ENCODE measurements around the gene RAPGEF6. TPM values are rescaled to one million over a fixed set of nuclear protein-coding genes. Genes with fewer than 3 reads are reported as not detected.
"Not testable (repeated sequence)": the region's sequence is repeated elsewhere in the genome, so short reads cannot be mapped to it uniquely, and the experiment has no call there.

RAPGEF6 gene
- total RNA-seq, 1 experiment from 2014 or later, result 26.1 TPM

DNA sequence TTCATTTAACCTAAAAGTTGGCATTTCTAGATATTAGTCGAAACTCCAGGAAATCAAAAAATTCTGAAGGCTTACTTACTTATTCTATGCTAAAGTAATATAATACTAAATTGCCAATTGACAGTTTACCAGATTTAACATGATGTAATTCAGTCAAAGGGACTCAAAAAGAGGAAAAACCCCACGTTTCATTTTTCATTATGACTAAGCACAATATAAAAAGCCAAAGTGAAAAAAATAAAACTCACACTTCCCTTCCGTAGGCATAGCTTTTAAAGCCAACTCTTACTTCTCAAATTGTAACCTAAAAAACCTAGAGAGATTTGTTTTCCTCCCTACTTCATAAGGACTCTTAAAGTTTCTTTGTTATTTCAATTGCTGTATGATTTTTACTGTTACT is 146.6 kb downstream of the RAPGEF6 start:
- intact Hi-C loops (cut with micrococcal nuclease; ENCODE audit: unreplicated experiment), result no loop called here
- Histone ChIP-seq H3K9me3 (ENCODE audit: low read depth, low read length, poor library complexity, severe bottlenecking) (no peaks in the 10 kb centered on the region), H3K27me3 (replicated peaks; ENCODE audit: insufficient read depth, low read depth, low read length, poor library complexity) (no peaks in the 10 kb centered on the region), H3K4me3 (ENCODE audit: low read depth, low read length, poor library complexity, severe bottlenecking) (no peak overlapping the region), H3K36me3 (ENCODE audit: insufficient read depth, low read length, poor library complexity, severe bottlenecking) (peaks cover 17% of the 10 kb centered on the region), H3K27ac (ENCODE audit: low read depth, low read length, poor library complexity, severe bottlenecking) (no peak overlapping the region), H3K4me1 (ENCODE audit: insufficient read depth, low read length, poor library complexity, severe bottlenecking) (no peaks in the 10 kb centered on the region)
- ChIA-PET POLR2A (ENCODE audit: low non-redundant PET) (no interaction called here), CTCF (no interaction called here)
- TF ChIP-seq, protein P1, sequence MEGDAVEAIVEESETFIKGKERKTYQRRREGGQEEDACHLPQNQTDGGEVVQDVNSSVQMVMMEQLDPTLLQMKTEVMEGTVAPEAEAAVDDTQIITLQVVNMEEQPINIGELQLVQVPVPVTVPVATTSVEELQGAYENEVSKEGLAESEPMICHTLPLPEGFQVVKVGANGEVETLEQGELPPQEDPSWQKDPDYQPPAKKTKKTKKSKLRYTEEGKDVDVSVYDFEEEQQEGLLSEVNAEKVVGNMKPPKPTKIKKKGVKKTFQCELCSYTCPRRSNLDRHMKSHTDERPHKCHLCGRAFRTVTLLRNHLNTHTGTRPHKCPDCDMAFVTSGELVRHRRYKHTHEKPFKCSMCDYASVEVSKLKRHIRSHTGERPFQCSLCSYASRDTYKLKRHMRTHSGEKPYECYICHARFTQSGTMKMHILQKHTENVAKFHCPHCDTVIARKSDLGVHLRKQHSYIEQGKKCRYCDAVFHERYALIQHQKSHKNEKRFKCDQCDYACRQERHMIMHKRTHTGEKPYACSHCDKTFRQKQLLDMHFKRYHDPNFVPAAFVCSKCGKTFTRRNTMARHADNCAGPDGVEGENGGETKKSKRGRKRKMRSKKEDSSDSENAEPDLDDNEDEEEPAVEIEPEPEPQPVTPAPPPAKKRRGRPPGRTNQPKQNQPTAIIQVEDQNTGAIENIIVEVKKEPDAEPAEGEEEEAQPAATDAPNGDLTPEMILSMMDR (conservative IDR thresholded peaks at IDR 0.05; ENCODE audit: low read depth, low read length), result no peak
- no peak for TF ChIP-seq EZH2 (IDR thresholded peaks at IDR 0.05; ENCODE audit: borderline replicate concordance, low read depth, low read length, poor library complexity, severe bottlenecking)
- DNase-seq (ENCODE audit: low spot score), result no peak
- BruUV-seq (replicated peaks), result no TSS peak

DNA sequence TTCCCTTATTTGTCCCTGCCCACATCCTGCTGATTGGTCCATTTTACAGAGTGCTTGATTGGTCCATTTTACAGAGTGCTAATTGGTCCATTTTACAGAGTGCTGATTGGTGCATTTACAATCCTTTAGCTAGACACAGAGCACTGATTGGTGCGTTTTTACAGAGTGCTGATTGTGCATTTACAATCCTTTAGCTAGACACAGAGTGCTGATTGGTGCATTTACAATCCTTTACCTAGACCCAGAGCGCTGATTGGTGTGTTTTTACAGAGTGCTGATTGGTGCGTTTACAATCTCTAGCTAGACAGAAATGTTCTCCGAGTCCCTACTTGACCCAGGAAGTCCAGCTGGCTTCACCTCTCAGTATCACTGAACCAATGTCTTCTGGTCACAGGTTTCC is 147.7 kb downstream of the RAPGEF6 start:
- H3K27me3 ChIP-seq (replicated peaks; ENCODE audit: insufficient read depth, low read depth, low read length, poor library complexity); H3K9me3 ChIP-seq (ENCODE audit: low read depth, low read length, poor library complexity, severe bottlenecking); POLR2A ChIA-PET (ENCODE audit: low non-redundant PET); H3K4me3 ChIP-seq (ENCODE audit: low read depth, low read length, poor library complexity, severe bottlenecking); DNase-seq (ENCODE audit: low spot score); BruUV-seq (replicated peaks); intact Hi-C loops (cut with micrococcal nuclease; ENCODE audit: unreplicated experiment); H3K4me1 ChIP-seq (ENCODE audit: insufficient read depth, low read length, poor library complexity, severe bottlenecking); CTCF ChIA-PET; H3K27ac ChIP-seq (ENCODE audit: low read depth, low read length, poor library complexity, severe bottlenecking): not testable (repeated sequence)
- peaks cover 14% of the 10 kb centered on the region for H3K36me3 ChIP-seq (ENCODE audit: insufficient read depth, low read length, poor library complexity, severe bottlenecking)

DNA sequence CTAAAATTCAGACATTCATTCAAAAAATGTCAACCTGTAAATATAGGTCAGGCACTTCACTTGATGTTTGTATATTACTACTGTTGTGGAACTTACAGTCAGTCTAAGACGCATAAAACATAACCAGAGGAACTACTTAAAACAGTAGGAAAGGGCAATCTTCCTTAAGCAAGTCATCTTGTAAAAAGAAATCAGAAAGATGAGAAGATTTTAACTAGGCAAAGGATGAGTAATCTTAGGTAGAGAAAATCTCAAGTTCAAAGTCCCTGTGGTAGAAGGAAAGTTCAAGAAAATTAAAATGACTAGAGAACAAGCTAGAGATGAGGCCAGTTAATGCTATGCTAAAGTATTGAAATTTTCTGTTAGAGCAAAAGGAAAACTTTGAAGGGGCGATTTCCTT is 152.4 kb downstream of the RAPGEF6 start:
- ChIA-PET POLR2A (ENCODE audit: low non-redundant PET) (no interaction called here), CTCF (no interaction called here)
- no peaks in the 10 kb centered on the region for H3K27me3 ChIP-seq (replicated peaks; ENCODE audit: insufficient read depth, low read depth, low read length, poor library complexity)
- H3K4me1 ChIP-seq (ENCODE audit: insufficient read depth, low read length, poor library complexity, severe bottlenecking), result peaks cover 5% of the 10 kb centered on the region
- no peak overlapping the region for H3K27ac ChIP-seq (ENCODE audit: low read depth, low read length, poor library complexity, severe bottlenecking)
- TF ChIP-seq, protein P1 (conservative IDR thresholded peaks at IDR 0.05; ENCODE audit: low read depth, low read length), result no peak
- TF ChIP-seq EZH2 (IDR thresholded peaks at IDR 0.05; ENCODE audit: borderline replicate concordance, low read depth, low read length, poor library complexity, severe bottlenecking), result no peak
- no peak for DNase-seq (ENCODE audit: low spot score)
- no TSS peak for BruUV-seq (replicated peaks)
- intact Hi-C loops (cut with micrococcal nuclease; ENCODE audit: unreplicated experiment), result no loop called here
- H3K4me3 ChIP-seq (ENCODE audit: low read depth, low read length, poor library complexity, severe bottlenecking), result no peak overlapping the region
- H3K36me3 ChIP-seq (ENCODE audit: insufficient read depth, low read length, poor library complexity, severe bottlenecking), result peaks cover 9% of the 10 kb centered on the region
- no peaks in the 10 kb centered on the region for H3K9me3 ChIP-seq (ENCODE audit: low read depth, low read length, poor library complexity, severe bottlenecking)

DNA sequence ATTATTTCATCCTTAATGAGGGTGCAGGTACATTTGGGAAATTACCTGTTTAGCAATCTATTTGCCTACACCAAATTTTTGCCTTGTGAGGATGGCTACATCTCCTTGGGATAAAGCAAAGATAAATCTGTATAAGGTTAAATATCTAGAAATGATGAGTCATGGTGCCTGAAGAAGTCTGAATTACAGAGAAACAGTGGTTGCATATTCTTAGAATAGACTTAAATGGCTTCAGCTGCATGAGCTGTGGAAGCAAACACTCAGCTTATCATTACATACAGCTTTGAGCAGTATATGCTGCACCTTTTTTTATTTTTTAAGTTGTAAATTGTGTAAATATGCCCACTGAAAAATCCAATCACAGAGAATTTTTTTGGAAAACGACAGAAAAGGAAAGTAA is 153.5 kb downstream of the RAPGEF6 start:
- ChIA-PET CTCF (no interaction called here), POLR2A (ENCODE audit: low non-redundant PET) (no interaction called here)
- no peak for DNase-seq (ENCODE audit: low spot score)
- H3K4me1 ChIP-seq (ENCODE audit: insufficient read depth, low read length, poor library complexity, severe bottlenecking), result peaks cover 5% of the 10 kb centered on the region
- intact Hi-C loops (cut with micrococcal nuclease; ENCODE audit: unreplicated experiment), result no loop called here
- H3K27me3 ChIP-seq (replicated peaks; ENCODE audit: insufficient read depth, low read depth, low read length, poor library complexity), result no peaks in the 10 kb centered on the region
- no peak overlapping the region for H3K4me3 ChIP-seq (ENCODE audit: low read depth, low read length, poor library complexity, severe bottlenecking)
- TF ChIP-seq, protein P1 (conservative IDR thresholded peaks at IDR 0.05; ENCODE audit: low read depth, low read length), result no peak
- TF ChIP-seq EZH2 (IDR thresholded peaks at IDR 0.05; ENCODE audit: borderline replicate concordance, low read depth, low read length, poor library complexity, severe bottlenecking), result no peak
- H3K36me3 ChIP-seq (ENCODE audit: insufficient read depth, low read length, poor library complexity, severe bottlenecking), result peaks cover 6% of the 10 kb centered on the region
- H3K27ac ChIP-seq (ENCODE audit: low read depth, low read length, poor library complexity, severe bottlenecking), result no peak overlapping the region
- no TSS peak for BruUV-seq (replicated peaks)
- no peaks in the 10 kb centered on the region for H3K9me3 ChIP-seq (ENCODE audit: low read depth, low read length, poor library complexity, severe bottlenecking)

Measured in A673 (cell line).